Naive thymus-derived CD8-positive, alpha-beta T cell (primary cell): ENCODE data around the gene CABLES1. TPM values are rescaled to one million over a fixed set of nuclear protein-coding genes. Genes with fewer than 3 reads are reported as not detected.
A peak's percentile ranks its signal among the peaks of the same experiment; 100 is the strongest.

Source experiments
- ATAC-seq, 2 donors: fragments of 150-1000 bp; cut with Tn5 transposase in 1 of 2; sonication (Bioruptor Pico), chemical (Tn5 transposase) in 1 of 2; 1 replicate in 1 of 2; 2 replicates in 1 of 2; pipeline ENCODE4 v1.10.0; 2021; ENCODE audit warnings: mild to moderate bottlenecking in 2 of 2, moderate library complexity in 2 of 2
- POLR2A ChIA-PET: fragments of 350-600 bp; sonication (Branson Sonifier 250); formaldehyde crosslinking; loops from one replicate; lab custom pipeline; 2021; ENCODE audit warnings: antibody characterized with exemption; lab: Charles Lee
- DNase-seq, 10 donors: peaks; one replicate each; pipeline versions ENCODE4 v3.0.0 to v3.0.0-alpha.2; 2020 to 2022
- H3K27ac Mint-ChIP-seq, 10 donors: one replicate each; pipeline ENCODE4 v1.8.0; 2020 to 2022; ENCODE audit warnings: mild to moderate bottlenecking in 10 of 10, mixed read lengths in 10 of 10, moderate library complexity in 4 of 10, inconsistent platforms in 1 of 10
- H3K27me3 Mint-ChIP-seq, 5 donors: one replicate each; pipeline ENCODE4 v1.8.0; 2021 to 2022; ENCODE audit warnings: mixed read lengths in 5 of 5
- H3K36me3 Mint-ChIP-seq, 3 donors: one replicate each; pipeline ENCODE4 v1.8.0; 2020 to 2022; ENCODE audit warnings: mixed read lengths in 3 of 3, mild to moderate bottlenecking in 2 of 3, inconsistent platforms in 1 of 3
- H3K4me1 Mint-ChIP-seq, 4 donors: one replicate each; pipeline ENCODE4 v1.8.0; 2021 to 2022; ENCODE audit warnings: mixed read lengths in 4 of 4
- H3K4me3 Mint-ChIP-seq, 10 donors: one replicate each; pipeline ENCODE4 v1.8.0; 2020 to 2022; ENCODE audit warnings: mild to moderate bottlenecking in 10 of 10, mixed read lengths in 10 of 10, moderate library complexity in 6 of 10, inconsistent platforms in 1 of 10
- H3K9me3 Mint-ChIP-seq, 9 donors: one replicate each; pipeline ENCODE4 v1.8.0; 2020 to 2022; ENCODE audit warnings: mixed read lengths in 9 of 9, mild to moderate bottlenecking in 3 of 9, inconsistent platforms in 1 of 9, moderate library complexity in 1 of 9
- polyA plus RNA-seq, 3 donors: library from polyadenylated mRNA; unstranded; fragments of 300-500 nt; fragmentation: Illumina TruSeq; gene quantifications; one replicate each; pipeline ENCODE4 v1.2.3, GENCODE V29; 2021
- total RNA-seq, 8 experiments: library from RNA in 2 of 8; stranded (reverse) in 2 of 8; gene quantifications; one replicate each; pipeline ENCODE4 v1.2.3 and lab custom pipeline; 2021 to 2026

Gene CABLES1
- total and polyA plus RNA-seq, 5 experiments from 2014 or later = 0.82 to 0.99 TPM; not detected in 3

DNA sequence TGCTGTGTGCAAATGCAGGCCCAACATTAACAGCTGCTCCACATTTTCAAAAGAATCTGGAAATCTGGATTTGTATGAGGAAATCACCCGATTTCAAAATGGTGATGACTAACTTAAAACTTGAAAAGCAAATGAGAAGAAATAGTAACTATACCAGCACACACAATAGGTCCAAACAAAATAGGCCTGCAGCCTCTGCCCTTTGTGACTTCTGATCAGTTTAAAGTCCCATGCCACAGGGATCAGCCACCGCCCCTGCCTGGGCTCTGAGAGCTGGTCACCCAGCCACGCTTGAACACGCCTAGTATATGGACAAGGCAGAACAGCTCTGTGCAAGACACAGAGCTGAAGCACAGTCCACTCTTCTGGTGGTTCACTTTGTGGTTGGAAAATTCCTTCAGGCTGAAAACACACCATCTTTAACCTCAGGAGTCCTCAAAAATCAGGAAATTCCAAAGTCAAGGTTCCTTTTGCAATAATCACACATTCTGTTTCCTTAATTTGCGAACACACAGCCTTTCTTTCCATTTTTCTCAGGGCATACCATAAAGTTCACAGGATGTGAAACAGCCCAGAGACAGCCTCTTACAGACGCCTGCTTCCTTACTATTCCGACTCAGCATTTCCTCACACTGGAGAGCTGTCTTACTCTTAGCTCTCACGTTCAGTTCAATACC lies 167.7 kb downstream of the CABLES1 start:
- Mint-ChIP-seq H3K36me3 (peaks cover 0 to under 1% (median 0%) of the 10 kb centered on the region in 3 donors), H3K27me3 (no peaks in the 10 kb centered on the region), H3K4me3 (no peak overlapping the region), H3K27ac (peak overlapping the region in 1 of 10 donors; percentile 57), H3K4me1 (peaks cover 3 to 16% (median 9%) of the 10 kb centered on the region in 4 donors), H3K9me3 (no peaks in the 10 kb centered on the region)
- ATAC-seq (no peak), DNase-seq (no peak)
- POLR2A ChIA-PET = no interaction called here

DNA sequence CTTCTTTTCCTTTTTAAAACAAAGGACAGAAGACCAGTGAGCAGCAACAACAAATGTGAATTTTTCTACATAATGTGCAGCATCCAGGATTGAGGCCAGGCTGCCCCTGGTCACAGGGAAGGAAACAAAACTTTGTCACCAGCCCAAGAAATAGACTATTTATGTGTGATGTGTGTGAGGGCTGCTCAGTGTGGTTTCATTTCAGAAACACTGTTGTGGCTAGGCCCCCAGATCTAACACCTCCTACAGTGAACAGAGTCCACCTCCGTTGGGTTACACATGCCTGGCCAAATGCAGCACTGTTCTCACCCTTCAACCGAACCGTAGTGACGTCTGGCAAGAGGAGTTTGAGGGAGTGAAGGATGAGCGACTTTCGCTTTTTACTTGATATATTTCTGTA lies 171.5 kb downstream of the CABLES1 start:
- H3K27ac Mint-ChIP-seq = peak overlapping the region in 3 of 10 donors; percentile 25 to 84 (median 53)
- H3K4me3 Mint-ChIP-seq = peak overlapping the region in 1 of 10 donors; percentile 58
- peaks cover 9 to 26% (median 18%) of the 10 kb centered on the region in 4 donors for H3K4me1 Mint-ChIP-seq
- H3K36me3 Mint-ChIP-seq = peaks cover 0 to 3% (median 0%) of the 10 kb centered on the region in 3 donors
- DNase-seq (peak in 2 of 10 donors; percentile 18 to 32), ATAC-seq (no peak)
- no peaks in the 10 kb centered on the region for H3K27me3 Mint-ChIP-seq
- POLR2A ChIA-PET = no interaction called here
- H3K9me3 Mint-ChIP-seq = no peaks in the 10 kb centered on the region

GRCh38 chr18:23307567-23308295 lies 172.4 kb downstream of the CABLES1 start:
- peaks cover 0 to 3% (median 0%) of the 10 kb centered on the region in 3 donors for H3K36me3 Mint-ChIP-seq
- no peak for ATAC-seq
- peak overlapping the region in 3 of 10 donors; percentile 43 to 75 (median 45) for H3K4me3 Mint-ChIP-seq
- no peak for DNase-seq
- POLR2A ChIA-PET = no interaction called here
- H3K9me3 Mint-ChIP-seq = no peaks in the 10 kb centered on the region
- peaks cover 9 to 26% (median 18%) of the 10 kb centered on the region in 4 donors for H3K4me1 Mint-ChIP-seq
- peak overlapping the region in 6 of 10 donors; percentile 11 to 84 (median 40) for H3K27ac Mint-ChIP-seq
- H3K27me3 Mint-ChIP-seq = no peaks in the 10 kb centered on the region

Other genes with a start within 250 kb of the CABLES1 start
- gene RBBP8, start 202.2 kb upstream of the CABLES1 start, total RNA-seq = 1 to 10 TPM; 1.6 to 2.3 TPM
- 1 to 10 TPM in 1 of 3 donors, under 1 TPM in 2; 0.69 to 1.2 (median 0.81) TPM for gene RBBP8, start 202.2 kb upstream of the CABLES1 start, polyA plus RNA-seq